ENCODE data around the gene PRODH2. TPM values are rescaled to one million over a fixed set of nuclear protein-coding genes. Genes with fewer than 3 reads are reported as not detected.
"Not testable (repeated sequence)": the region's sequence is repeated elsewhere in the genome, so short reads cannot be mapped to it uniquely, and the experiment has no call there.

PRODH2 gene
- total RNA-seq, 1 donor from 2014 or later = not detected

GRCh38 chr19:35805526-35806102 is 7.0 kb downstream of the PRODH2 start:
- ATAC-seq = no peak
- DNase-seq = no peak
- intact Hi-C loops (cut with micrococcal nuclease) = no loop called here

DNA sequence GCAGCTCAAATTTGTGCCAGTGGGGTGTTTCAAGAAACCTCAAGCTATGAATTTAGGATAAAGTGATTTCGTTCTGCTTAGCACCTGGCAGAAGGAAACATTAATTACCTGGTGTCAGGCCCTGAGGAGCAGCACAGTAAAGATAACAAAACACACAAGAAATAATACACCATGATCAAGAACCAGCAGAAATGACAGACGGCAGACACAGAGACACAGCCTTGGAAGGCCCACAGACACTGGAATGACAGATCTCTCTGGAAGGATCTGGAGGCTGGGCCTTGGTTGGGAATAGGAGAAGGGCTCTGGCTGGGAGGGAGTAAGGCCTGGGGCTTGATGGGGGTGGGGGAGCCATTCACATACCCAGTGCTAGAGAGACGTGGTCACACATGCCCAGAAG is 10.8 kb downstream of the PRODH2 start:
- DNase-seq (no peak), ATAC-seq (no peak)
- intact Hi-C loops (cut with micrococcal nuclease) = no loop called here

- ATAC-seq = no peak
- no peak for DNase-seq
- intact Hi-C loops (cut with micrococcal nuclease) = no loop called here
Observed at GRCh38 chr19:35797663-35798062, 15.0 kb downstream of the PRODH2 start.

GRCh38 chr19:35796645-35797542 is 15.8 kb downstream of the PRODH2 start:
- DNase-seq = no peak
- no peak for ATAC-seq
- intact Hi-C loops (cut with micrococcal nuclease) = no loop called here

DNA sequence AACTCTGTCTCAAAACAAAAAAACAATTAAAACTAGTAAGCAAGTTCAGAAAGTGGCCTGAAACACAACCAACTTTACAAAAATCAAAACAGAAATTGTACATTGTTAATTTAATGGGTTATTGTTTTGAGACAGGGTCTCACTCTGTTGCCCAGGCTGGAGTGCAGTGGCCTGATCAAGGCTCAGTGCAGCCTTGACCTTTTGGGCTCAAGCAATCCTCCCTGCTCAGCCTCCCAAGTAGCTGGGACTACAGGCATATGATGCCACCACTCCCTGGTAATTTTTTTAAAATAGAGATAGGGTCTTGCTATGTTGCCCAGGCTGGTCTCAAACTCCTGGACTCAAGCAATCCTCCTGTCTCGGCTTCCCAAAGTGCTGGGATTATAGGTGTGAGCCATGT is 17.1 kb downstream of the PRODH2 start:
- DNase-seq; ATAC-seq; intact Hi-C loops (cut with micrococcal nuclease): not testable (repeated sequence)

GRCh38 chr19:35793381-35794165 is 19.1 kb downstream of the PRODH2 start:
- intact Hi-C loops (cut with micrococcal nuclease) = no loop called here
- no peak for ATAC-seq
- no peak for DNase-seq

DNA sequence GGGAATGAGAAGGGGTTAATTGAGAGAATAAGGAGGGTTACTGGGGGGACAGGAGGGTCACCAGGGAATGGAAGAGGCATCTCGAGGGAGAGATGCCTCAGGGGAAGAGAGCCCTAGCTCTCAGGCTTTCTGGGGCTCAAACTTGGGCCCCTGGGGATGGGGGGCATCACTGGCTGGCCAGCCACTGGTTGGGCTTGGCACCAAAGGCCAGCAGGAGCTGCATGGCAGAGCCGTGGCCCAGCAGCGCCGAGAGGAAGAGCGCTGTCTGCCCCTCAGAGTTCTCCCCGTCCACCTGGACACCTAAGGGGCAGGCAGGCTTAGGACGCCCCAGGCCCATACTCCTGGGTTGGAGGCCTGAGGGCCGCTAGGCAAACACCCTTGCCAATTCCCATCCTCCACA is 19.8 kb downstream of the PRODH2 start:
- intact Hi-C loops (cut with micrococcal nuclease) = no loop called here
- DNase-seq = no peak
- ATAC-seq = no peak

DNA sequence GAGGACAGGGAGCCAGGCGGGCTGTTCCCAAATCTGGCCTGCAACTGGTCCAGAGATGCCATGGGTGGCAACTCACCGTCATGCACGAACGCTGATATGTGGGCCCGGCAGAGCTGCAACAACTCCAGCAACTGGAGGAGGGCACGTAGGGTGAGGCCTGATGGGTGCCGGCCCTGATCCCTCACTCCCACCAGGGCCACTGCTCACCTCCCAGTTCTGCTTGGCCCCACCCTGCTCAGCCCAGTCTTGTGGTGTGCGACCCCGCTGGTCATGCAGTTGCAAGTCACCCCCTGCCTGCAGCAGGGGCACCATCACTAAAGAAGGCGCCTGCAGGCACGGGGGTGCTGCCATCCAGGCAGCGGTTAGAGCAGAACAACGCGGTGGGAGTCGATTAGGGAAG is 20.3 kb downstream of the PRODH2 start:
- no peak for ATAC-seq
- no peak for DNase-seq
- intact Hi-C loops (cut with micrococcal nuclease) = no loop called here

DNA sequence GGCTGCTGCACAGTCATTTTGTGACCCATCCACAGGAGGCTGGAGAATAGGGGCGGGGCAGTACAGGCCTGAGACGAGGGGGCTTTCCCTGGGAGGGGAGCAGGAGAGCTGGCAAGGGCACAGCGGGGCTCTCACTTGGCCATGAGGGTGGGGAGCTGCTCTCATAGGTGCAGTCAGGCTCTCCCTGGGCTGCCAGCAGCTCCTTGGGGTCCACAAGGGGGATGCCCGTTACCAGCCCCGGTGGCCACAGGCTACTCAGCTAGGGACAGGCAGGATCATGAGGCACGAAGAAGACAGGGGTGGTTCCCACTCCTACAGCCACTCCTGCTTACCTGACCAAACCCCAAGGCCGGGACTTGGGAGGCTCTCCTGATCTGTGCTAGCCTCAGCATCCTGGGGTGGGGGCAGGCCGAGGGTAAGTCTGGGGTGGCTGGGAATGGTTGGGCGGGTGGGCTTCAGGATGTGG is 20.8 kb downstream of the PRODH2 start:
- ATAC-seq = no peak
- intact Hi-C loops (cut with micrococcal nuclease) = no loop called here
- no peak for DNase-seq

GRCh38 chr19:35790981-35791813 is 21.4 kb downstream of the PRODH2 start:
- no peak for DNase-seq
- no peak for ATAC-seq
- intact Hi-C loops (cut with micrococcal nuclease) = no loop called here

DNA sequence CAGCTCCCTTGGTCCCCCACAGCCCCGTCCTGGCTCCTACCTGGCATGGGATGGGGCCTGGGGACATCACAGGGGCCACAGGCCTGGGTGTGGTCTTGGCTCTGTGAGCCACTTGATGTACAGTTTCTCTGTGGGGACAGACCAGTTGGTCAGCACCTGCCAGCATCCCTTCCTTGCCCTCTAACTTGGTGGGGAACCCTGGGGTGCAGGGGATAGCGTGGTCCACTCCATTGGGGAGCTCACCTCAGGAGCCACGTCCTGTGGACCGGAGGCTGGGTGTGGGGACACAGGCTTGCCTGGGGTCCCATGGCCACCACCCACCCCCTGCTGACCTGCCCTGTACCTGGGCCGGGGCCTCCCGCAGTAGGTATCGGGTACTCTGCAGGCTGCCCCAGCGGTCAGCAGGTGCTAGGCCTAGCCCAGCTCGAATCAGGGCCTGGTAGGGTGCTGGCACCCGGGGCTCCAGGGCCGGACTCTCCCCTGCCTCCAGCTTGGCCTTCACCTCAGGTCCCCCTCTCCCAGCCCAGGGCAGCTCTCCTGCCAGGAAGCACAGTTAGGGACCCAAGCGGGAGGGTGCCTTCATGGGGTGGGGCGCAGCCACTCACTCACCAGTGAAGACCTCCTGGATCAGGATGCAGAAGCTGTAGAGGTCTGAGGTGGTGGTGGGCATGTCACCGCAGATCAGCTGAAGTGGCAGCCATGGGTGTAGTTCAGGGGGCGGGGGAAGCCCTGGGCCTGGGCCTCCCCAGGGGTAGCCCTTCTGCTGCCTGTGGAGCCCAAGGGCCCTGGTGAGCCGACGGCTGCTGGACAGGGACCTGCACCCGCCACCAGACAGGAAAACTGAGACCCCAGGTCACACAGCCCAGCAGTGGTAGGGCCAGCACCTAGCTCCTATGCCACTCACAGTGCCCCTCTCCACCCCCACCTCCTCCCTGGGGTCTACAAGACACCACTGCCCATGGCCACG is 22.4 kb downstream of the PRODH2 start:
- no peak for DNase-seq
- intact Hi-C loops (cut with micrococcal nuclease) = no loop called here
- ATAC-seq = no peak

GRCh38 chr19:35789195-35789977 is 23.3 kb downstream of the PRODH2 start:
- intact Hi-C loops (cut with micrococcal nuclease) = no loop called here
- ATAC-seq = no peak
- no peak for DNase-seq

- no peak for ATAC-seq
- intact Hi-C loops (cut with micrococcal nuclease) = no loop called here
- DNase-seq = no peak
Observed at GRCh38 chr19:35788205-35788960, 24.3 kb downstream of the PRODH2 start.

DNA sequence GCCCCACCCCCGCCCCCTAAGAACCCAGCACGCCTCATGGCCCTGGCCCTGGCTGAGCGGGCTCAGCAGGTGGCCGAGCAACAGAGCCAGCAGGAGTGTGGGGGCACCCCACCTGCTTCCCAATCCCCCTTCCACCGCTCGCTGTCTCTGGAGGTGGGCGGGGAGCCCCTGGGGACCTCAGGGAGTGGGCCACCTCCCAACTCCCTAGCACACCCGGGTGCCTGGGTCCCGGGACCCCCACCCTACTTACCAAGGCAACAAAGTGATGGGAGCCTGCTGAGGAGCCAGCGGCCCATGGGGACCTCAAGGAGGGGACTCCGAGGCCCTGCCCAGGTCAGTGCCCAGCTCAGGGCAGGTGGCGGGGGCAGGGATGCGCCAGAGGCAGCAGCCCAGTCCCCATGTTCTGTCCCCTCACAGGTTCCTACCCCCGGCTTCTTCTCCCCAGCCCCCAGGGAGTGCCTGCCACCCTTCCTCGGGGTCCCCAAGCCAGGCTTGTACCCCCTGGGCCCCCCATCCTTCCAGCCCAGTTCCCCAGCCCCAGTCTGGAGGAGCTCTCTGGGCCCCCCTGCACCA is 25.3 kb downstream of the PRODH2 start:
- no peak for DNase-seq
- intact Hi-C loops (cut with micrococcal nuclease) = no loop called here
- no peak for ATAC-seq

- ATAC-seq (no peak), DNase-seq (no peak)
- intact Hi-C loops (cut with micrococcal nuclease) = no loop called here
Observed at GRCh38 chr19:35786299-35787160, 26.1 kb downstream of the PRODH2 start.

DNA sequence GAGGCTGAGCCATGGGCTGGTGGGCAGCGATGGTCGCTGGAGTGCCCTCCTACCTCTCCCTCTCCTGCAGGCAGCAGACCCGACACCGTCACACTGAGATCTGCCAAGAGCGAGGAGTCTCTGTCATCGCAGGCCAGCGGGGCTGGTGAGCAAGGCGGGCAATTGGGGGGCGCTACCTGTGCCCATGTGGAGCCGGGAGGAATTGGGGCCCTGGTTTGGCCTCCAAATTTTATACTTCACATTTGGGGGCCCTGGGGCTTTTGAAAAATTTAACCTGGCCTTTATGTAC is 27.4 kb downstream of the PRODH2 start:
- ATAC-seq (no peak), DNase-seq (no peak)
- intact Hi-C loops (cut with micrococcal nuclease) = no loop called here

All from left ventricle myocardium superior (tissue), 1 donor.